ENCODE results near the gene PGF.

- no peak for TF ChIP-seq CTCF (IDR thresholded peaks at IDR 0.05)
- no peak for TF ChIP-seq POLR2AphosphoS5 (IDR thresholded peaks at IDR 0.05)
Measured at GRCh38 chr14:74919421-74920165, 35.8 kb downstream of the PGF start.
